Tibial nerve (tissue), 4 donors: ENCODE measurements around the gene GABRG3. TPM values are rescaled to one million over a fixed set of nuclear protein-coding genes. Genes with fewer than 3 reads are reported as not detected.

Source experiments
- DNase-seq, 2 donors: peaks; one replicate each; pipeline ENCODE4 v3.0.0-alpha.2; 2019; ENCODE audit warnings: low spot score in 2 of 2
- H3K27ac ChIP-seq, 4 donors: fragments of 200-600 bp; sonication (generic) in 3 of 4; one replicate each; pipeline ENCODE4 v1.5.1; 2017 to 2019; ENCODE audit warnings: mild to moderate bottlenecking in 1 of 4
- H3K27me3 ChIP-seq, 2 donors: fragments of 200-600 bp; sonication (generic) in 1 of 2; one replicate each; pipeline versions ENCODE4 v1.5.1 to v1.6.0; 2017 to 2019
- H3K36me3 ChIP-seq, 3 donors: fragments of 200-600 bp; sonication (generic); one replicate each; pipeline ENCODE4 v1.5.1; 2018 to 2019
- H3K4me1 ChIP-seq, 4 donors: fragments of 200-600 bp; sonication (generic) in 3 of 4; one replicate each; pipeline ENCODE4 v1.5.1; 2017 to 2019
- H3K4me3 ChIP-seq, 4 donors: fragments of 200-600 bp; sonication (generic) in 3 of 4; one replicate each; pipeline ENCODE4 v1.5.1; 2017 to 2019; ENCODE audit warnings: mild to moderate bottlenecking in 1 of 4, moderate library complexity in 1 of 4
- H3K9me3 ChIP-seq, 4 donors: fragments of 200-600 bp; sonication (generic) in 3 of 4; one replicate each; pipeline ENCODE4 v1.5.1; 2017 to 2019
- CTCF ChIP-seq, 5 experiments: fragments of 200-600 bp in 3 of 5; fragments of 450-650 bp in 2 of 5; sonication (generic) in 3 of 5; IDR thresholded peaks; one replicate each; pipeline ENCODE4 v1.5.1; 2016 to 2019; ENCODE audit warnings: antibody characterized with exemption in 5 of 5, mild to moderate bottlenecking in 3 of 5, moderate library complexity in 2 of 5
- EP300 ChIP-seq, 2 donors: sonication (generic); formaldehyde crosslinking; IDR thresholded peaks; one replicate each; pipeline ENCODE4 v1.6.1; 2017; ENCODE audit warnings: antibody characterized with exemption in 2 of 2, mild to moderate bottlenecking in 1 of 2
- POLR2A ChIP-seq, 2 donors: fragments of 450-650 bp; IDR thresholded peaks; one replicate each; pipeline ENCODE4 v1.6.1; 2017; ENCODE audit warnings: antibody characterized with exemption in 2 of 2, mild to moderate bottlenecking in 2 of 2, moderate library complexity in 2 of 2
- WGBS, 2 donors: methylation state at CpG; one replicate each; pipeline ENCODE4 v1.1.5; 2018; 5-methylcytosine and 5-hydroxymethylcytosine counted together
- total RNA-seq, 4 donors: library from RNA; depleted of rRNA; stranded (reverse); fragments of >200 nt; gene quantifications; one replicate each; pipeline ENCODE4 v1.1.0, GENCODE V29; 2016

The GABRG3 gene
- total RNA-seq, 4 donors from 2014 or later, result not detected

DNA sequence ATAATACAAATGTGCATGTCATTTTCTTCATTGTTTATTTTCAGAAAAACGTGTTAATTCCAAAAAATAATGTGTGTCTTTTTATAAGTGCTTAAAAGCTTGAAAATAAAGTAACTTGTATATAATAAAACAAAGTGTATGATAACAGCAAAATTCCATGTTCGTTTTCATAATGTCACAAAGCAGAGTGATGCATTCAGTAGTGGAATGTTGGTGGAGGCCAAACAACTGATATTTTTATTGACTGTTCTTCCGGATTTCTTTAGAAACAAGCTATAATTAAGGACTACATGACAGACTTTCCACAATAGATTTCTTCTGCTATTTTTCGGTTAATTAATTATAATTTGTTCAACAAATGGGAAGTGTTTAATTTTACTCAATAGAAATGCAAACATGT lies 412.7 kb downstream of the GABRG3 start:
- no peaks in the 10 kb centered on the region for H3K27me3 ChIP-seq
- peaks cover 0 to 5% (median 0%) of the 10 kb centered on the region in 4 donors for H3K9me3 ChIP-seq
- no peaks in the 10 kb centered on the region for H3K36me3 ChIP-seq
- WGBS, 2 donors, result 59 to 65% methylated on average over 4 of the region's 4 CpGs
- TF ChIP-seq EP300 (IDR thresholded peaks at IDR 0.05), result no peak
- TF ChIP-seq CTCF (IDR thresholded peaks at IDR 0.05), result no peak
- TF ChIP-seq POLR2A (IDR thresholded peaks at IDR 0.05), result no peak
- H3K27ac ChIP-seq, result no peak overlapping the region
- no peaks in the 10 kb centered on the region for H3K4me1 ChIP-seq
- no peak for DNase-seq
- no peak overlapping the region for H3K4me3 ChIP-seq

DNA sequence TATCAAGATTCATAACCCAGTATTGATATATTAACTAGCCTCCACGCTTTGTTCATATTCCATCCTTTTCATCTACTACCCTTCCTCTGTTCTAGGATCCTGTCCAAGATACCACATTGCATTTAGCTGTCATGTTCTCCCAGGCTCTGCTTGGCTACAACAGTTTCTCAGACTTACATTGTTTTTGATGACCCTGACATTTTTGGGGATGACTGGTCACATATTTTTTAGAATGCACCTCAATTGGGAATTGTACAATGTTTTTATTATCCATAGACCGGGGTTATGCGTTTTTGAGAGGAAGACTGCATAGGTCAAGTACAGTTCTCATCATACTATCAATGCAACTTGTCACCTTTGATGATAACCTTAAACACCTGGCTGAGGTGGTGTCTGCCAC lies 421.2 kb downstream of the GABRG3 start:
- Histone ChIP-seq H3K27ac (no peak overlapping the region), H3K4me3 (no peak overlapping the region), H3K36me3 (no peaks in the 10 kb centered on the region), H3K4me1 (no peaks in the 10 kb centered on the region), H3K27me3 (no peaks in the 10 kb centered on the region), H3K9me3 (peaks cover 0 to 11% (median 0%) of the 10 kb centered on the region in 4 donors)
- DNase-seq, result no peak
- TF ChIP-seq POLR2A (IDR thresholded peaks at IDR 0.05), result no peak
- no peak for TF ChIP-seq EP300 (IDR thresholded peaks at IDR 0.05)
- TF ChIP-seq CTCF (IDR thresholded peaks at IDR 0.05), result no peak
- 69 to 70% methylated on average over 3 of the region's 3 CpGs for WGBS, 2 donors

DNA sequence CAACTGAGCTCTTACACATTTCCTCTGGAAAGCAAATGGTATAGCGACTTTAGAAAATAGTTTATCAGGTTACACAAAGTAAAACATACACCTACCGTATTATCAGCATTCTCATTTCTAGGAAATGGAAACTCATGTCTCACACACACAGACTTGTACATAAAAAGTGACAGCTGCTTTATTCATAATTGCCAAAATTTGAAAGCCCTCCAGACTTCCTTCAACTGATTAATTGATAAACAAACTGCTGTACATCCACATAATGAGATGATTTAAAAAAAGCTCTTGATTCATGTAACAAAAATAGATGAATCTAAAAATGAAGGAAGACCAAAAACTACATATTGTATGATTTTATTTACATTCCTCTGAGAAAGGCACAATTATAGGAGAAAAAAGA lies 425.5 kb downstream of the GABRG3 start:
- no peaks in the 10 kb centered on the region for H3K27me3 ChIP-seq
- TF ChIP-seq CTCF (IDR thresholded peaks at IDR 0.05), result no peak
- no peak for TF ChIP-seq POLR2A (IDR thresholded peaks at IDR 0.05)
- no peak for TF ChIP-seq EP300 (IDR thresholded peaks at IDR 0.05)
- no peak overlapping the region for H3K27ac ChIP-seq
- H3K4me3 ChIP-seq, result no peak overlapping the region
- H3K4me1 ChIP-seq, result no peaks in the 10 kb centered on the region
- H3K36me3 ChIP-seq, result no peaks in the 10 kb centered on the region
- 89 to 94% methylated on average over 2 of the region's 2 CpGs for WGBS, 2 donors
- DNase-seq, result no peak
- H3K9me3 ChIP-seq, result peaks cover 0 to 6% (median 0%) of the 10 kb centered on the region in 4 donors

DNA sequence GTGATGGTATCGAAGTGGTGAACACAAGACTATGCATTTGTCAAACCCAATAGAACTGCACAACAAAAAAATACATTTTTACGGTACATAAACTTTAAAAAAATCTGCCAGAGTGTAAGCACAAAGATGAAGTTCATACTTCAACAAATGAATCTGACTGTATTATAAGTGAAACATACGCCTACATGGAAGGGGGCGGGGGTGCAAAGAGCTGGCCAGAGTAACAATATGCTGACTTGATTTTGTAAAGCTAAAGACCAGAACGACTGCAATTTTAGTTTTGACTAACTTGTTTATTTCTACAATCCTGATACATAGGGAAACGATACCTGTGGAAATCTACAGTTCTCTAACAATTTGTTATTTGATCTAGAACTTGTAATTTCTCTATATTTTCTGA lies 426.0 kb downstream of the GABRG3 start:
- Histone ChIP-seq H3K4me3 (no peak overlapping the region), H3K9me3 (peaks cover 0 to 6% (median 0%) of the 10 kb centered on the region in 4 donors), H3K27me3 (no peaks in the 10 kb centered on the region), H3K4me1 (no peaks in the 10 kb centered on the region), H3K27ac (no peak overlapping the region), H3K36me3 (no peaks in the 10 kb centered on the region)
- TF ChIP-seq EP300 (IDR thresholded peaks at IDR 0.05) (no peak), CTCF (IDR thresholded peaks at IDR 0.05) (no peak), POLR2A (IDR thresholded peaks at IDR 0.05) (no peak)
- 79 to 85% methylated on average over 6 of the region's 6 CpGs for WGBS, 2 donors
- no peak for DNase-seq

DNA sequence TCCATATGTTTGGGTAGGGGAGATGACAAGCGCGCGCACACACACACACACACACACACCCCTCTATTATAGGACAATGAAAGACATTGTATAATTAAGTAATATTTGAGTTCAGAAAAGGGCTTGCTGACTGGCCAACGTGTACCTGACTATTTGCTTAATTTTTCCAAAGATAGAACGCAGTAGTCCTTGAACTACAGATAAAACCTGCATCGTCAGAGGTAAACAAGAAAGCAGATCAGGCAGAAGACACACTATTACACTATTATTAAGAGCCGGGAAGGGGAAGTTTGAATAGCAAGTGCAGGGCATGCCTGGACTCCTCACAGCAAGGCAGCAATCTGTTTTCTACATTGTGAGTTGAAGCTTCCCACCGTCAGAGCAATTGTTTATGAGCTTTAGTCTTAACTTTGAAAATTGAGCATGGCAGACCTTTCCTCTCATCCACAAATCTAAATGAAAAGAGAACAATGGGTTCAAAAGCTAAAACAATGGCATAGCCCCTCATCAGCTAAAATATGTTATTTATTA lies 427.7 kb downstream of the GABRG3 start:
- no peak overlapping the region for H3K27ac ChIP-seq
- no peaks in the 10 kb centered on the region for H3K4me1 ChIP-seq
- no peaks in the 10 kb centered on the region for H3K27me3 ChIP-seq
- no peak overlapping the region for H3K4me3 ChIP-seq
- DNase-seq, result no peak
- TF ChIP-seq POLR2A (IDR thresholded peaks at IDR 0.05) (no peak), EP300 (IDR thresholded peaks at IDR 0.05) (no peak), CTCF (IDR thresholded peaks at IDR 0.05) (no peak)
- WGBS, 2 donors, result 68 to 71% methylated on average over 8 of the region's 8 CpGs
- no peaks in the 10 kb centered on the region for H3K36me3 ChIP-seq
- H3K9me3 ChIP-seq, result peaks cover 0 to 5% (median 0%) of the 10 kb centered on the region in 4 donors
